Upper lobe of left lung (tissue), 4 donors: ENCODE results near the gene FOXQ1.

Experiments used
- CTCF ChIP-seq, 6 experiments: fragments of 450-650 bp in 4 of 6; fragments of 200-600 bp in 2 of 6; sonication (generic) in 2 of 6; IDR thresholded peaks; one replicate each; pipeline ENCODE4 v1.5.1; 2016 to 2019; ENCODE audit warnings: antibody characterized with exemption in 6 of 6
- EP300 ChIP-seq, 4 donors: sonication (generic); formaldehyde crosslinking; IDR thresholded peaks; one replicate each; pipeline ENCODE4 v1.5.1; 2017; ENCODE audit warnings: antibody characterized with exemption in 4 of 4, control low read depth in 2 of 4
- POLR2A ChIP-seq, 4 donors: fragments of 450-650 bp; IDR thresholded peaks; one replicate each; pipeline ENCODE4 v1.5.1; 2016 to 2017; ENCODE audit warnings: antibody characterized with exemption in 4 of 4, mild to moderate bottlenecking in 2 of 4
- POLR2AphosphoS5 ChIP-seq, 2 donors: sonication (generic); formaldehyde crosslinking; IDR thresholded peaks; one replicate each; pipeline ENCODE4 v1.5.1; 2017; ENCODE audit warnings: antibody characterized with exemption in 2 of 2

DNA sequence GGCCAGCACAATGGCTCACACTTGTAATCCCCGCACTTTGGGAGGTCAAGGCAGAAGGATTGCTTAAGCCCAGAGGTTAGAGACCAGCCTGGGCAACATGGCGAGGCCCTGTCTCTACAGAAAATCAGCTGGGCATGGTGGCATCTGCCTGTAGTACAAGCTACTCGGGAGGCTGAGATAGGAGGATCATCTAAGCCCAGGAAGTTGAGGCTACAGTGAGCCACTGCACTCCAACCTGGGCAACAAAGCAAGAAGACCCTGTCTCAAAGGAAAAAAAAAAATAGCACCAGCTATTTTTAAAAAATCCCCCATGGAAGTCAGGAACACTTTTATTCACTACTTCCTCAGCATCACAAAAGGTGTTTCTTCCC is 45.2 kb upstream of the FOXQ1 start:
- TF ChIP-seq POLR2A (IDR thresholded peaks at IDR 0.05) (no peak), CTCF (IDR thresholded peaks at IDR 0.05) (no peak), POLR2AphosphoS5 (IDR thresholded peaks at IDR 0.05) (no peak), EP300 (IDR thresholded peaks at IDR 0.05) (no peak)
